ENCODE measurements around the gene SMIM3. TPM values are rescaled to one million over a fixed set of nuclear protein-coding genes. Genes with fewer than 3 reads are reported as not detected.

The SMIM3 gene, protein sequence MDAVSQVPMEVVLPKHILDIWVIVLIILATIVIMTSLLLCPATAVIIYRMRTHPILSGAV
- polyA plus RNA-seq (2011; rRNA removed): 4.5 and 4.9 TPM in 2 replicates
- polyA plus RNA-seq (2012; cell fraction: cytosol; rRNA removed): 3.3 and 4.1 TPM in 2 replicates
- polyA plus RNA-seq (2012; cell fraction: nucleus; rRNA removed): 1.3 and 2.1 TPM in 2 replicates
- 3.0 to 4.6 TPM (median 4.1 TPM) in 3 replicates for polyA plus RNA-seq (2017; fragmentation: RNase III; extraction: RNeasy Plus Mini Kit Qiagen cat#74134 plus additional on column Dnase treatment)
- polyA minus RNA-seq (2011; rRNA and poly(A)+ RNA removed): 1.7 and 1.8 TPM in 2 replicates

DNA sequence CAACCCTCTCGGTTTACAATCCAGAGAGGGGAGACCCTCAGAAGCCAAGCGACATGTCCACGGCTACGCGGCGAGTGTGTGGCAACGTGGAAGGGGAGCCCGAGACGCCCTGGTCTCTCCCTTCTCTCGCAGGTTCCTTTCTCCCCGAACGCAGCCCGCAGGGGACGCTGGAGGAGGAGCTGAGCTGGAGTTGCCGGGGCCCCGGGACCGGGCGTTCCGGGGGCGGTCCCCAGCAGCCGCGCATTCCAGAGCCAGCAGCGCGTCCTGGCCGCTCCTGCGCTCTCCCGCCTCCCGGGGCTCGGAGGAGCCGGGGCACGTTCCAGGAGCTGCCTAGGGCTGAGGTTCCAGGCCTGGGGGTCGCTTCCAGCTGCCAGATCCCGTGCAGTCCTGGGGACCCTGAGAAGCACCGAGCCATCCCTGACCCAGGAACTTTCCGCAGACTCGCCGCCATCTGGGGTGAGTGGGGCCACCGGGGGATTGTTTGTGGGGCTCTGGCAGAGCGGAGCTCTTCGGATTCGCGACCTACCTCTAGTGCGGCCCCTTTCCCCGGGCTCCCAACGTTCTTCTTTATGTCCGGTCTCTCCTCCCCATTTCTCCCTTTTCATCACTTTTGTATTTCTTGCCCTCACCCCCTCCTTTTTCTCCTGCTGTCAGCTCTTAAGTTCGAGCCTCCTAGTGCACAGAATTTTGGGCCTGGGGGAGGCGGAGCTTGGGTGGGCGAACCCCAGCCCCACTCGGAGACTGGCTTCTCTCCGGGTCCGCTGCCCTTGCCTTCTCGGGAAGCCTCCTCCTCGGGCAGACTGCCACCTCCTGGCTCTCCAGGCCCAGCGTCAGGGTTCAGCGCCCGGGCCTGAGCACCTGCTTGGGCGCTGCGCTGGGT, at the start of gene SMIM3:
TSS of gene SMIM3 (plus strand) at position 241 of the 880 bp plus-strand sequence. CDS start 16,684 bp downstream, outside the sequence.
- DNase-seq (ENCODE audit: low read depth in 1 of 2, low spot score in 1 of 2) (peak; percentile 55 to 58), FAIRE-seq (no peak), ATAC-seq (peak; percentile 91 to 94)
- Histone ChIP-seq H3K4me1 (peaks cover 9% of the 10 kb centered on the region), H3K9me3 (no peaks in the 10 kb centered on the region), H3K4me2 (peak within 1 kb of the TSS; percentile 96), H3K4me3 (peak within 1 kb of the TSS; percentile 81), H3K27ac (peak within 1 kb of the TSS; percentile 78 to 86)
- no peak for TF ChIP-seq EP300 (IDR thresholded peaks at IDR 0.05)
- peak; percentile 24; the same call in 1 of the 2 replicates for TF ChIP-seq MAX (IDR thresholded peaks at IDR 0.05)
- no peak for TF ChIP-seq HDAC2 (IDR thresholded peaks at IDR 0.05)
- no peak for TF ChIP-seq ZC3H11A (IDR thresholded peaks at IDR 0.05)
- TF ChIP-seq EHF (CRISPR knock-in tag; IDR thresholded peaks at IDR 0.05): no peak
- TF ChIP-seq, protein P1, sequence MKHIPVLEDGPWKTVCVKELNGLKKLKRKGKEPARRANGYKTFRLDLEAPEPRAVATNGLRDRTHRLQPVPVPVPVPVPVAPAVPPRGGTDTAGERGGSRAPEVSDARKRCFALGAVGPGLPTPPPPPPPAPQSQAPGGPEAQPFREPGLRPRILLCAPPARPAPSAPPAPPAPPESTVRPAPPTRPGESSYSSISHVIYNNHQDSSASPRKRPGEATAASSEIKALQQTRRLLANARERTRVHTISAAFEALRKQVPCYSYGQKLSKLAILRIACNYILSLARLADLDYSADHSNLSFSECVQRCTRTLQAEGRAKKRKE (CRISPR knock-in tag; IDR thresholded peaks at IDR 0.05; ENCODE audit: low read depth): no peak
- peak; percentile 48; the same call in 1 of the 2 replicates for TF ChIP-seq E2F6 (IDR thresholded peaks at IDR 0.05; ENCODE audit: borderline replicate concordance, low read depth)
- TF ChIP-seq CTCF (IDR thresholded peaks at IDR 0.05): peak; percentile 54
- TF ChIP-seq, protein P2, sequence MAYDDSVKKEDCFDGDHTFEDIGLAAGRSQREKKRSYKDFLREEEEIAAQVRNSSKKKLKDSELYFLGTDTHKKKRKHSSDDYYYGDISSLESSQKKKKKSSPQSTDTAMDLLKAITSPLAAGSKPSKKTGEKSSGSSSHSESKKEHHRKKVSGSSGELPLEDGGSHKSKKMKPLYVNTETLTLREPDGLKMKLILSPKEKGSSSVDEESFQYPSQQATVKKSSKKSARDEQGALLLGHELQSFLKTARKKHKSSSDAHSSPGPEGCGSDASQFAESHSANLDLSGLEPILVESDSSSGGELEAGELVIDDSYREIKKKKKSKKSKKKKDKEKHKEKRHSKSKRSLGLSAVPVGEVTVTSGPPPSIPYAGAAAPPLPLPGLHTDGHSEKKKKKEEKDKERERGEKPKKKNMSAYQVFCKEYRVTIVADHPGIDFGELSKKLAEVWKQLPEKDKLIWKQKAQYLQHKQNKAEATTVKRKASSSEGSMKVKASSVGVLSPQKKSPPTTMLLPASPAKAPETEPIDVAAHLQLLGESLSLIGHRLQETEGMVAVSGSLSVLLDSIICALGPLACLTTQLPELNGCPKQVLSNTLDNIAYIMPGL (CRISPR knock-in tag; IDR thresholded peaks at IDR 0.05; ENCODE audit: borderline replicate concordance): no peak
- peak; percentile 33; the same call in 1 of the 2 replicates for TF ChIP-seq POLR2A (IDR thresholded peaks at IDR 0.05; ENCODE audit: low read length)
- no peak for TF ChIP-seq FOSL2 (IDR thresholded peaks at IDR 0.05)
- TF ChIP-seq FOSL2 (CRISPR knock-in tag; IDR thresholded peaks at IDR 0.05): no peak
- peak; percentile 54 for TF ChIP-seq SMC3 (IDR thresholded peaks at IDR 0.05)
- no peak for TF ChIP-seq HEYL (CRISPR knock-in tag; IDR thresholded peaks at IDR 0.05)
- TF ChIP-seq HOXA7 (CRISPR knock-in tag; IDR thresholded peaks at IDR 0.05): no peak
- TF ChIP-seq RAD21 (conservative IDR thresholded peaks at IDR 0.05 in 1 of 2, IDR thresholded peaks at IDR 0.05 in 1 of 2): peak; percentile 64 to 66
- TF ChIP-seq MAFK (IDR thresholded peaks at IDR 0.05; ENCODE audit: partially characterized antibody): no peak
- POLR2A ChIA-PET: interaction anchor here (0.6 to 1.9 kb wide), 5 partner anchors 20 to 329 kb away, joined by 3 to 12 read pairs (median 5); partner anchors contain the start of genes DCTN4 and RBM22
- CTCF ChIA-PET: interaction anchor here (0.7 to 3.2 kb wide), 31 partner anchors 9 to 386 kb away, joined by 3 to 34 read pairs (median 5); partner anchors contain the start of genes DCTN4, MYOZ3 and RBM22
- WGBS (ENCODE audit: missing lambda C conversion rate): 13% methylated on average over 29 of the region's 59 CpGs

- H3K27ac ChIP-seq: no peak overlapping the region
- DNase-seq (ENCODE audit: low read depth in 1 of 2, low spot score in 1 of 2): no peak
- H3K4me3 ChIP-seq: no peak overlapping the region
- H3K4me1 ChIP-seq: no peaks in the 10 kb centered on the region
- H3K4me2 ChIP-seq: no peak overlapping the region
- no peaks in the 10 kb centered on the region for H3K9me3 ChIP-seq
- WGBS (ENCODE audit: missing lambda C conversion rate): 97% methylated on average over 4 of the region's 4 CpGs
- TF ChIP-seq ZSCAN20 (CRISPR knock-in tag; IDR thresholded peaks at IDR 0.05) (no peak), CTCF (IDR thresholded peaks at IDR 0.05) (no peak), BCL3 (IDR thresholded peaks at IDR 0.05) (no peak), GATA3 (IDR thresholded peaks at IDR 0.05; ENCODE audit: borderline replicate concordance) (no peak), POLR2AphosphoS2 (conservative IDR thresholded peaks at IDR 0.05; ENCODE audit: low read length) (no peak), ZC3H11A (IDR thresholded peaks at IDR 0.05) (no peak)
- TF ChIP-seq, protein P1 (CRISPR knock-in tag; IDR thresholded peaks at IDR 0.05; ENCODE audit: low read depth): no peak
- TF ChIP-seq, protein P3, sequence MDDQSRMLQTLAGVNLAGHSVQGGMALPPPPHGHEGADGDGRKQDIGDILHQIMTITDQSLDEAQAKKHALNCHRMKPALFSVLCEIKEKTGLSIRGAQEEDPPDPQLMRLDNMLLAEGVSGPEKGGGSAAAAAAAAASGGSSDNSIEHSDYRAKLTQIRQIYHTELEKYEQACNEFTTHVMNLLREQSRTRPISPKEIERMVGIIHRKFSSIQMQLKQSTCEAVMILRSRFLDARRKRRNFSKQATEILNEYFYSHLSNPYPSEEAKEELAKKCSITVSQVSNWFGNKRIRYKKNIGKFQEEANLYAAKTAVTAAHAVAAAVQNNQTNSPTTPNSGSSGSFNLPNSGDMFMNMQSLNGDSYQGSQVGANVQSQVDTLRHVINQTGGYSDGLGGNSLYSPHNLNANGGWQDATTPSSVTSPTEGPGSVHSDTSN (IDR thresholded peaks at IDR 0.05): no peak
- FAIRE-seq: no peak
- POLR2A ChIA-PET: interaction anchor here (0.7 kb wide), 1 partner anchor 49 kb away, joined by 3 read pairs; the partner anchor contains the start of gene SMIM3
- ATAC-seq: peak in 1 of 2 experiments; percentile 43; a peak in 1 of 6 replicates
- CTCF ChIA-PET: no interaction called here
Observed at GRCh38 chr5:150729859-150730258, 48.7 kb upstream of the SMIM3 start.

Measured in A549 (cell line).